IMR-90 (cell line): ENCODE measurements around the gene BCAS3. TPM values are rescaled to one million over a fixed set of nuclear protein-coding genes. Genes with fewer than 3 reads are reported as not detected.

Source experiments
- ATAC-seq: fragments of 200-7000 bp; cut with Tn5 transposase; 2 replicates; pipeline ENCODE4 v1.9.1; 2020; ENCODE audit warnings: low read depth, mild to moderate bottlenecking, moderate library complexity
- BruUV-seq: library from RNA; stranded (reverse); fragments of 400-500 nt; replicated peaks from 2 replicates; lab custom pipeline; 2021; lab: Mats Ljungman, UMichigan
- CTCF ChIA-PET: fragments of 300-600 bp; formaldehyde crosslinking; extraction: SDS; loops from one replicate; lab custom pipeline; 2021; ENCODE audit warnings: antibody characterized with exemption; lab: Yijun Ruan, JAX
- POLR2A ChIA-PET: fragments of 300-600 bp; sonication (Branson Sonifier 250); formaldehyde crosslinking; loops from one replicate; lab custom pipeline; 2022; ENCODE audit warnings: antibody characterized with exemption; ENCODE audit not compliant: unreplicated experiment; lab: Charles Lee
- DNase-seq: peaks from one replicate; pipeline ENCODE4 v3.0.0; 2013
- H2AFZ ChIP-seq: replicated peaks from 2 replicates; pipeline ENCODE3; 2013; ENCODE audit warnings: low read length, mild to moderate bottlenecking; ENCODE audit not compliant: poor library complexity
- H2AK5ac ChIP-seq: 2 replicates; pipeline ENCODE4 v1.6.1; 2013; ENCODE audit warnings: low read depth, low read length, inconsistent platforms
- H2AK9ac ChIP-seq: replicated peaks from 2 replicates; pipeline ENCODE3; 2013; ENCODE audit warnings: mild to moderate bottlenecking, low read depth, low read length, moderate library complexity; ENCODE audit not compliant: poor library complexity
- H2BK120ac ChIP-seq: 2 replicates; pipeline ENCODE4 v1.6.1; 2013; ENCODE audit warnings: low read depth, low read length, inconsistent platforms
- H2BK15ac ChIP-seq: 3 replicates; pipeline ENCODE4 v1.6.1; 2013; ENCODE audit warnings: low read depth, low read length, inconsistent platforms
- H2BK20ac ChIP-seq: 2 replicates; pipeline ENCODE4 v1.6.1; 2013; ENCODE audit warnings: low read depth, mild to moderate bottlenecking, inconsistent platforms, low read length, moderate library complexity
- H2BK5ac ChIP-seq: 2 replicates; pipeline ENCODE4 v1.6.1; 2013; ENCODE audit warnings: mild to moderate bottlenecking, low read depth, low read length, inconsistent platforms; ENCODE audit not compliant: poor library complexity, severe bottlenecking
- H3K14ac ChIP-seq: replicated peaks from 2 replicates; pipeline ENCODE4 v1.6.1; 2013; ENCODE audit warnings: low read depth, low read length, inconsistent platforms
- H3K18ac ChIP-seq: 2 replicates; pipeline ENCODE4 v1.6.1; 2013; ENCODE audit warnings: low read depth, low read length, control low read depth
- H3K23ac ChIP-seq: 2 replicates; pipeline ENCODE4 v1.6.1; 2013; ENCODE audit warnings: low read depth, low read length, inconsistent platforms
- H3K27ac ChIP-seq: 2 replicates; pipeline ENCODE4 v1.5.1; 2013; ENCODE audit warnings: mild to moderate bottlenecking, control low read depth, low read length; ENCODE audit not compliant: insufficient read depth
- H3K27me3 ChIP-seq: 2 replicates; pipeline ENCODE4 v1.6.1; 2013; ENCODE audit warnings: low read length; ENCODE audit not compliant: control insufficient read depth, insufficient read depth
- H3K36me3 ChIP-seq: 2 replicates; pipeline ENCODE4 v1.6.1; 2013; ENCODE audit warnings: low read length, mixed read lengths; ENCODE audit not compliant: control insufficient read depth, insufficient read depth
- H3K4ac ChIP-seq: 2 replicates; pipeline ENCODE4 v1.6.1; 2013; ENCODE audit warnings: low read depth, low read length, inconsistent platforms
- H3K4me1 ChIP-seq: 2 replicates; pipeline ENCODE4 v1.6.1; 2013; ENCODE audit warnings: low read length, mixed read lengths; ENCODE audit not compliant: control insufficient read depth, insufficient read depth
- H3K4me2 ChIP-seq: 2 replicates; pipeline ENCODE4 v1.6.1; 2013; ENCODE audit warnings: low read depth, mild to moderate bottlenecking, control low read depth, low read length, moderate library complexity
- H3K4me3 ChIP-seq: 2 replicates; pipeline ENCODE4 v1.5.1; 2013; ENCODE audit warnings: low read depth, mild to moderate bottlenecking, control low read depth, low read length, moderate library complexity; ENCODE audit not compliant: insufficient read depth
- H3K56ac ChIP-seq: 2 replicates; pipeline ENCODE4 v1.6.1; 2013; ENCODE audit warnings: low read length, inconsistent platforms; ENCODE audit not compliant: insufficient read depth; ENCODE audit errors: extremely low read depth
- H3K79me1 ChIP-seq, 2 experiments: 2 replicates each; pipeline ENCODE4 v1.6.1; 2013; ENCODE audit warnings: low read length in 2 of 2, inconsistent platforms in 1 of 2, low read depth in 1 of 2
- H3K9ac ChIP-seq: 2 replicates; pipeline ENCODE4 v1.6.1; 2013; ENCODE audit warnings: low read depth, low read length, control low read depth
- H3K9me1 ChIP-seq: 2 replicates; pipeline ENCODE4 v1.6.1; 2013; ENCODE audit warnings: low read length, inconsistent platforms; ENCODE audit not compliant: insufficient read depth
- H3K9me3 ChIP-seq: 2 replicates; pipeline ENCODE4 v1.6.1; 2013; ENCODE audit warnings: low read length; ENCODE audit not compliant: control insufficient read depth, insufficient read depth
- H4K20me1 ChIP-seq: 2 replicates; pipeline ENCODE4 v1.6.1; 2013; ENCODE audit warnings: low read length, inconsistent platforms; ENCODE audit not compliant: insufficient read depth
- H4K5ac ChIP-seq: 2 replicates; pipeline ENCODE4 v1.6.1; 2013; ENCODE audit warnings: mild to moderate bottlenecking, low read depth, low read length, control low read depth
- H4K8ac ChIP-seq, 2 experiments: 2 replicates each; pipeline ENCODE4 v1.6.1; 2013; ENCODE audit warnings: low read depth in 2 of 2, low read length in 2 of 2, control low read depth in 1 of 2, inconsistent platforms in 1 of 2
- H4K91ac ChIP-seq: 2 replicates; pipeline ENCODE4 v1.6.1; 2013; ENCODE audit warnings: low read depth, low read length, inconsistent platforms; ENCODE audit not compliant: insufficient read depth
- MXI1 ChIP-seq: IDR thresholded peaks from 2 replicates; pipeline ENCODE4 v1.6.1; 2012; ENCODE audit warnings: low read depth, mild to moderate bottlenecking, low read length, moderate library complexity, borderline replicate concordance
- NFE2L2 ChIP-seq: fragments of 150-350 bp; IDR thresholded peaks from 2 replicates; pipeline ENCODE4 v1.6.1; 2016; ENCODE audit warnings: low read depth, mild to moderate bottlenecking, low read length
- WGBS, 2 experiments: methylation state at CpG; one replicate each; pipeline versions ENCODE4 v1.1.5 to v1.1.7; 2013; ENCODE audit warnings: missing lambda C conversion rate in 2 of 2; ENCODE audit not compliant: insufficient read length in 1 of 2; ENCODE audit errors: extremely low coverage in 2 of 2; 5-methylcytosine and 5-hydroxymethylcytosine counted together
- dilution Hi-C: fragments of 300-500 bp; cut with HindIII; formaldehyde crosslinking; loops from one replicate; pipeline ENCODE4 v1.14.3; 2018; ENCODE audit warnings: low sequenced_read_pairs; ENCODE audit not compliant: unreplicated experiment
- in situ Hi-C: fragments of 300-500 bp; cut with MboI; formaldehyde crosslinking; loops from 3 replicates; pipeline ENCODE4 v1.14.3; 2019; ENCODE audit warnings: low sequenced_read_pairs, inconsistent platforms, mixed read lengths
- intact Hi-C: fragments of 100-400 bp; cut with micrococcal nuclease; formaldehyde crosslinking; loops from 2 replicates; pipeline ENCODE4 v1.10.0; 2022
- polyA plus RNA-seq, 3 experiments: library from polyadenylated mRNA; depleted of rRNA; stranded (reverse); fragments of >200 nt; gene quantifications; 2 replicates each; pipeline ENCODE4 v1.2.3, GENCODE V29; 2012; ENCODE audit warnings: low replicate concordance in 1 of 3
- total RNA-seq: library from RNA; depleted of rRNA; stranded (reverse); fragments of >200 nt; gene quantifications from 2 replicates; pipeline ENCODE4 v1.2.3, GENCODE V29; 2012

BCAS3 gene
- total and polyA plus RNA-seq, 2 of the 4 experiments (the other 2 are of a cell fraction) = 6.3 to 27.1 TPM

DNA sequence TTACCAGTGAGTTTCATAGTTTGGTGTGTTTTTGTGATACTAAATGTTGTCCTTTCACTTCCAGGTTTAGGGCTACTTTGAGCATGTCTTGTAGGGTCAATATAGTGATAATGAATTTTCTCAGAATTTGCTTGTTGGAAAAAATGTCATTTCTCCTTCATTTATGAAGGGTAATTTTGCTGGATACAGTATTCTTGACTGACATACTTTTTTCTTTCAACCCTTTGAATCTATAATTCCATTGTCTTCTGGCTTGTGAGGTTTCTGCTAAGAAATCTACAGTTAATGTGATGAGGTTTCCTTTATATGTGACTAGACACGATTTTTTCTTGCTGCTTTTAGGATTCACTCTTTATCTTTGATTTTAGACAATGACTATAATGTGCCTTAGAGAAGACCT, 219.3 kb downstream of the BCAS3 start:
- in situ Hi-C loops (no loop called here), dilution Hi-C loops (no loop called here), intact Hi-C loops (no loop called here)
- Histone ChIP-seq H2AFZ (no peak overlapping the region), H3K36me3 (no peaks in the 10 kb centered on the region), H3K4me1 (no peaks in the 10 kb centered on the region; the same call in 1 of the 2 replicates), H3K4me3 (no peak overlapping the region), H2AK5ac (no peak overlapping the region), H3K9ac (no peak overlapping the region), H3K27ac (no peak overlapping the region), H2BK15ac (no peak overlapping the region), H3K4me2 (no peak overlapping the region), H3K4ac (no peak overlapping the region), H2BK5ac (no peak overlapping the region), H3K9me3 (no peaks in the 10 kb centered on the region), H3K9me1 (no peaks in the 10 kb centered on the region), H3K14ac (no peak overlapping the region), H2AK9ac (no peak overlapping the region), H3K18ac (no peak overlapping the region), H4K5ac (no peak overlapping the region), H3K79me1 (no peaks in the 10 kb centered on the region), H4K8ac (no peak overlapping the region), H3K27me3 (no peaks in the 10 kb centered on the region), H3K56ac (no peak overlapping the region), H2BK20ac (no peak overlapping the region), H4K20me1 (no peaks in the 10 kb centered on the region), H3K23ac (no peak overlapping the region), H4K91ac (no peak overlapping the region), H2BK120ac (no peak overlapping the region)
- DNase-seq (no peak), ATAC-seq (no peak)
- TF ChIP-seq NFE2L2 = no peak
- no peak for TF ChIP-seq MXI1
- no TSS peak for BruUV-seq
- no CpG with 5 or more reads among the region's 1 CpG for WGBS, 2 experiments
- ChIA-PET POLR2A (no interaction called here), CTCF (no interaction called here)
